ENCODE measurements around the gene AHR. TPM values are rescaled to one million over a fixed set of nuclear protein-coding genes. Genes with fewer than 3 reads are reported as not detected.

The AHR gene
- total RNA-seq = 10 to 100 TPM; 44.1 to 56.1 TPM

DNA sequence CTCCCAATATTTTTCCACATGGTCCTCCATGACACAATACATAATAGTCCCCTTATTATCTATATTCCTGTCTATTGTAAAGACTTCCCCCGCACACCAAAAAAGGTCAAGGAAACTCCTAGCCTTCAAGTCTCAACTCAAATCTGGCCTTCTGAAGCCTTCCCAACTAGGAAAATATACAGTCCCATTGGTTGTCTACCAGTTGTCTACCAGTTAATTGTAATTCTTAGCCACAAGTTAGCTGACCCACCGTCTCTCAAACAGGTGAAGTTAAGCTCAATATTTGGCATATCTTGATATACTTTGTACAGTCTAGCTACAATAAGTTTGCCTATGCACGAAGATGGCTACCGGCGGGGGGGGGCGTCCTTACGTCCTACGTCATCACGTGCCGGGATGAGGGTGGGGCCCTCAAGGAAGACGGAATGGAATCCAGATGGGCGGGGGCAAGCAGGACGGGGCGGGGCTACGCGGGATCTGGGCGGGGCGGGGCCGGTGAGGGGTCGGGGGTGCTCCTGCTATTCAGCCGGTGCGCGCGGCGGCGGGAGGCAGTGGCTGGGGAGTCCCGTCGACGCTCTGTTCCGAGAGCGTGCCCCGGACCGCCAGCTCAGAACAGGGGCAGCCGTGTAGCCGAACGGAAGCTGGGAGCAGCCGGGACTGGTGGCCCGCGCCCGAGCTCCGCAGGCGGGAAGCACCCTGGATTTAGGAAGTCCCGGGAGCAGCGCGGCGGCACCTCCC lies at the start of gene AHR:
Gene AHR, plus strand, starts transcription at position 551 of the 738 bp plus-strand sequence. CDS start 613 bp downstream, outside the sequence.
- peaks cover 10 to 14% of the 10 kb centered on the region in 2 donors for H3K9me3 Mint-ChIP-seq
- H3K27ac Mint-ChIP-seq = peak within 1 kb of the TSS; percentile 91 to 92

DNA sequence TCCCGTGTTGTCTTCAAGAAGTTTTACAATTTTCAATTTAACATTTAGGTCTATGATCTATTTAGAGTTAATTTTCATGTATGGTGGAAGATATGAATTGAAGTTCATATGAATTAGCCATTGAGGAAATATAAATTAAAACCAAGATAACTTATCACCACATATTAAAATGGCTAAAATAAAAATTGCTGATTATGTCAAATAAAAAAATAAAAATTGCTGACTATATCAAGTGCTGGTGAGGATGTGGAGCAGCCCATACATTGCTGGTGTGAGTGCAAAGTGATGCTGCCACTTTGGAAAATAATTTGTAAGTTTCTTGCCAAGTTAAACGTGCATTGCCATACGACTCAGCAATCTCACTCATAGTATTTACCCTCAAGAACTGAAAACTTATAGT lies 44.6 kb upstream of the AHR start:
- Mint-ChIP-seq H3K27ac (no peak overlapping the region), H3K36me3 (peaks cover 0 to 19% of the 10 kb centered on the region in 2 donors), H3K9me3 (peaks cover 0 to 24% of the 10 kb centered on the region in 2 donors)
- ATAC-seq = no peak
- DNase-seq (ENCODE audit: low spot score in 2 of 2) = no peak

More for the DNA sequence above, at the start of gene AHR:
- H3K36me3 Mint-ChIP-seq = peaks cover 21 to 30% of the 10 kb centered on the region in 2 donors
- ATAC-seq = peak; percentile 85 to 87
- DNase-seq (ENCODE audit: low spot score in 2 of 2) = peak; percentile 76 to 86

DNA sequence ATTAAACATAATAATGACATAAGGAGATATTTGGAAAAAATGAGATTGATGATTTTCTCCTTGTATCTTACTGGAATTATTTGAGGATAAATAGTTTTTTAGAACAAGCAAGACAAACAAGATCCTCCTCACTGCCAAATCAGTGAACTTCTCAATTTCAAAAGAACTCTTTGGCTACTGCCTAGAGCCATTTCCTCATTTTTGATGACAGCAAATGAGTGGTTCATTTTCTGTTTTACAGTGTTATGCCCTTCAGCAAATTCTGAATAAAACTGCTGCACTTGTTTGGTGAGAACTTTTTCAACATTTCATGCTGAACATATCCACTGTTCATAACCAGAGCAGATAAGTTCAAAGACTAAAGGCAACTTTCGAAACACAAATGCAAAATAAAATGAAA lies 42.5 kb upstream of the AHR start:
- peaks cover 0 to 37% of the 10 kb centered on the region in 2 donors for H3K36me3 Mint-ChIP-seq
- no peak overlapping the region for H3K27ac Mint-ChIP-seq
- peaks cover 0 to 30% of the 10 kb centered on the region in 2 donors for H3K9me3 Mint-ChIP-seq
- ATAC-seq (no peak), DNase-seq (ENCODE audit: low spot score in 2 of 2) (no peak)

GRCh38 chr7:17256375-17256774 lies 42.1 kb upstream of the AHR start:
- DNase-seq (ENCODE audit: low spot score in 2 of 2) = no peak
- H3K9me3 Mint-ChIP-seq = peaks cover 0 to 28% of the 10 kb centered on the region in 2 donors
- no peak for ATAC-seq
- peaks cover 0 to 37% of the 10 kb centered on the region in 2 donors for H3K36me3 Mint-ChIP-seq
- no peak overlapping the region for H3K27ac Mint-ChIP-seq

GRCh38 chr7:17266565-17266964 lies 31.9 kb upstream of the AHR start:
- ATAC-seq (no peak), DNase-seq (ENCODE audit: low spot score in 2 of 2) (no peak)
- Mint-ChIP-seq H3K36me3 (peaks cover 25 to 69% of the 10 kb centered on the region in 2 donors), H3K27ac (no peak overlapping the region), H3K9me3 (peaks cover 32 to 56% of the 10 kb centered on the region in 2 donors)

DNA sequence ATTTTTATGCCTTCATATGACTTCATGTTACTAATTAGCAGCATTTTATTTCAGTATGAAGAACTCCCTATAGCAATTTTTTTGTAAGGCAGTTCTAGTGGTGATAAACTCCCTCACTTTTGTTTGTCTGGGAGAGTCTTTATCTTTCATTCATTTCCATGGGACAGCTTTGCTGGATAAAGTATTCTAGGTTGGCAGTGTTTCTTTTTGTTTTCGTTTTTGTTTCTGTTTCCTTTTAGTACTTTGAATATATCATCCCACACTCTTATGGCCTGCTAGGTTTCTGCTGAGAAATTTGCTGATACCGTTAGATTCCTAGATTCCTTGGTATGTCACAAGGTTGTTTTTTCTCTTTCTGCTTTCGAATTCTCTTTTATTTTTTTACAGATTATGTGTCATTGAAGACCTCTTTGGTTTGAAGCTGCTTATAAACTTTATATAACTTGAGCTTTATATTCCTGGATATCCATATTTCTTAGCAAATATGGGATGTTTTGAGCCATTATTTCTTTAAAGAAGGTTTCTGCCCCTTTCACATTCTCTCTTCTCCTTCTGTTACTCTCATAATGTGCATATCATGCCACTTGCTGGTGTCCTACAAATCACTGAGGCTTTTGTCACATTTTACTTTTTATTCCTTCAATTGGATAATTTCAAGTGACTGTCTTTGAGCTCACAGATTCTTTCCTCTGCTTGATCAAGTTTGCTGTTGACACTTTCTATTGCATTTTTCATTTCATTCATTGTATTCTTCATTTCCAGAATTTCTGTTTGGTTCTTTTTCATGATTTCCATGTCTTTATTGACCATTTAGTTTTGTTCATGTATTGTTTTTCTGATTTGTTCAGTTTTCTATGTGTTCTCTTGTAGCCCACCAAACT lies 28.9 kb upstream of the AHR start:
- ATAC-seq (no peak), DNase-seq (ENCODE audit: low spot score in 2 of 2) (no peak)
- H3K36me3 Mint-ChIP-seq = peaks cover 32 to 72% of the 10 kb centered on the region in 2 donors
- peaks cover 32 to 48% of the 10 kb centered on the region in 2 donors for H3K9me3 Mint-ChIP-seq
- H3K27ac Mint-ChIP-seq = no peak overlapping the region

DNA sequence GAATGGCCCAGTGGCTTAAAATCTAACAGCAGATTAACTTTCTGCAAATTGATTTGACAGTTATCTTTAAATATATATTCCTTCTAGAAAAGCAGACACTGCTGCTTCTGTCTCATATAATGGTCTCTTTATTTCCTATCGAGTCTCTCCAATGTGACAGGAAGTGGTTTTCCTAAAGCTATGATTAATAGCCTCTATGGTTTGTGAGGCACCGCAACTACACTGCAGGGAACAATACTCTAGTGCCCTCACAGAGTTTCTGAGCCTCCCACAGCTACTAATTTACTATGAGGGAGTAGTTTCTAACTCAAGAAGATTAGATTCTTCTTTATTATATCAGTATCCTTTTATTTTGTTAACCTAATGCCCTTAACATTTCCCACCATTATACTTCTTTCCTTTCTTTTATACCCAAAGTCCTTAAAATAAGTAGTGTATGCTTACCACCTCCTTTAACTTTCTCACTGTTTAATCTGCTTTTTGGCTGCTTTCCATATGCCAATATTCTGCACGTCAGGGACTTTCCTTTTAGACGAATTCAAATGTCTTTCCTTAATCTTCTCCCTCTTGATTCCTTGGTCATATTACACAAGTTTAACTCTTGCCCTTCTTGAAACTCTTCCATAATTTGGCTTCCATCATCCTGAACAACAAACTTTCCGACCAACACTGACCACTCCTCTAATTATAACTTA lies 23.8 kb upstream of the AHR start:
- Mint-ChIP-seq H3K9me3 (peaks cover 9 to 34% of the 10 kb centered on the region in 2 donors), H3K27ac (peak overlapping the region in 1 of 2 donors; percentile 42), H3K36me3 (peaks cover 16 to 29% of the 10 kb centered on the region in 2 donors)
- DNase-seq (ENCODE audit: low spot score in 2 of 2) (no peak), ATAC-seq (peak; percentile 98)

GRCh38 chr7:17275749-17276671 lies 22.4 kb upstream of the AHR start:
- ATAC-seq (no peak), DNase-seq (ENCODE audit: low spot score in 2 of 2) (no peak)
- peaks cover 7 to 19% of the 10 kb centered on the region in 2 donors for H3K36me3 Mint-ChIP-seq
- H3K27ac Mint-ChIP-seq = no peak overlapping the region
- H3K9me3 Mint-ChIP-seq = peaks cover 0 to 24% of the 10 kb centered on the region in 2 donors

DNA sequence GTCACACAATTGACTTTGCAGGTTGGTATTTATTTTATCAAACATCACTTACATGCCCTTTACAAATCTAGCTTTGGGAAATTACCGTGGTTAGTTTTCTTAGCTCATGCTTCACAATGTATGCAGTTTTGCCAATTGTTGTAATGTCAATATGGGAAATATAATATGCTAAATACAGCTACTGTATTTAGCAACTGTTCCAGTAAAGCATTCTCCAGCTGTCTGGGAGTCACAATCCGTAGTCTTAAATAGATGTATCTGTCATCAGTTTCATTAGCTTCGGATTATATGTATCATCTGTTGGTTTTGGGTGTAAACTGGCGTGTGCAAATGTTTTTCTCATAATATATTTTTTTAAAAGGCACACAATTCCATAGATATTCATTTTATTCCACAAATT lies 19.4 kb upstream of the AHR start:
- DNase-seq (ENCODE audit: low spot score in 2 of 2) = no peak
- Mint-ChIP-seq H3K36me3 (no peaks in the 10 kb centered on the region), H3K27ac (no peak overlapping the region), H3K9me3 (peaks cover 0 to 11% of the 10 kb centered on the region in 2 donors)
- ATAC-seq = no peak

DNA sequence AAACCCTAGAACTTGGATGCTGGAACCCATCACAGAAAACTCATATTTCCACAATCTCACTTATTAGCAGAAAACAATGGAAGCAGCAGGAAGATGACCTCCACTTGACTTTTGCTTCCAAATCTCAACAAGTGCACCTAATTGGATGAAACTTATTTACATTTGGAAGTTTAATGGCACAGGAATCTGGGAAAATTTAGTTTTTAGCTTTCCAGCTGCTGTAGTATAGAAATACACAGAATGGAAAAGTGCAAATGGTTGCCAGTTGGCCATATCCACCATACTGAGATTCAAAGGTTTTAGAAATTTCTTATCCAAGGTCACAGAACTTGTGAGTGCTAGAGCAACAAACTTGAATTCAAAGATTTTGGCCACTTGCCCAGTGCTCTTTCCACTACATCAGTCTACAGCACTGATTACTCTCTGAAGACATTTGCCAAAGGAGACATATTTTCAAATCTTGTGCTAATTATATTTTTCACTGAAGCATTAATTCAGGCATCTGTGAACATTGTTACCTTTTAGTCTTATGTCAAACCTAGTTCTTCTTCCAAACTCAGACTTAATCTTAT lies 9.3 kb upstream of the AHR start:
- Mint-ChIP-seq H3K36me3 (no peaks in the 10 kb centered on the region), H3K27ac (no peak overlapping the region), H3K9me3 (no peaks in the 10 kb centered on the region)
- ATAC-seq (no peak), DNase-seq (ENCODE audit: low spot score in 2 of 2) (no peak)

DNA sequence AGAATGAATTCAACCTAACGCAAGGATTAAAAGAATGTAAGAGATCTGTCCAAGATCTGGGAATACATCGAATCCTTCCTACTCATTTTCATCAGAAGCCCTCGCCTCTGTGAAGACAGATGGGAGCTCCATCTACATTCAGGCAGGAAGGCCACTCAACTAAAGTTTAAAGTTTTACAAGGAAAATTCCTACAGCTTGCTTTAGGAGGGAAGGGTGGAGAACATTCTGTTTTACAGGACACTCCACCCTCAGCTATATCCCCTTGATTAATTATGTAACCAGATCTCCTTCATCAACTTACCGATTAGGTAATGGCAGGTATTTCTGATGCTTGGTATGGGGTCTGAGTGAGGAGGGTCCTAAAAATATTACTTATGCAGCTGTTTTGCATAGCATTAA lies 5.6 kb upstream of the AHR start:
- no peak overlapping the region for H3K27ac Mint-ChIP-seq
- peaks cover 8 to 17% of the 10 kb centered on the region in 2 donors for H3K36me3 Mint-ChIP-seq
- no peak for DNase-seq (ENCODE audit: low spot score in 2 of 2)
- peaks cover 9% of the 10 kb centered on the region in 2 donors for H3K9me3 Mint-ChIP-seq
- no peak for ATAC-seq

- no peak for DNase-seq (ENCODE audit: low spot score in 2 of 2)
- H3K36me3 Mint-ChIP-seq = peaks cover 13 to 22% of the 10 kb centered on the region in 2 donors
- H3K27ac Mint-ChIP-seq = no peak overlapping the region
- ATAC-seq = no peak
- peaks cover 10 to 14% of the 10 kb centered on the region in 2 donors for H3K9me3 Mint-ChIP-seq
Observed at GRCh38 chr7:17293481-17293880, 5.0 kb upstream of the AHR start.

DNA sequence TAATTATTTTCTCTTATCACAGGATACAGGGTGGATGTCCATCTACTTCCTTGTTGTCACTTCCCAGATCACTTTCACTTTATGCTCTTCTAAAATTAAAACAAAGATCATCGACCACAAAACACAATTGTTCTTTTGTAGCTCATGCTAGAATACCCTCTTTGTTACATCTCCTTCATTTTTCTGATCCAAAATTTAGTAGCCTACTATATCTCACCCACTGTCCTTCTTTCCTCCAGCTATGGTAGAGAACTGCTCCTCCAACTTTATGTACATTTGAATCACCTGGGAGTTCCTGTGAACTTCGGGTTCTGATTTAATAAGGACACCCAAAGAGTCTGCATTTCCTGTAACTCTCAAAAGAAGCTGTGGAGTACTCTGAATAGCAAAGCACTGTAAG lies 1.2 kb upstream of the AHR start:
- H3K9me3 Mint-ChIP-seq = peaks cover 10 to 14% of the 10 kb centered on the region in 2 donors
- ATAC-seq (no peak), DNase-seq (ENCODE audit: low spot score in 2 of 2) (no peak)
- H3K36me3 Mint-ChIP-seq = peaks cover 21 to 30% of the 10 kb centered on the region in 2 donors
- H3K27ac Mint-ChIP-seq = peak overlapping the region; percentile 31 to 91

- DNase-seq (ENCODE audit: low spot score in 2 of 2) (peak; percentile 57 to 71), ATAC-seq (peak; percentile 60 to 67)
- Mint-ChIP-seq H3K27ac (peak overlapping the region; percentile 91 to 92), H3K9me3 (peaks cover 10 to 14% of the 10 kb centered on the region in 2 donors), H3K36me3 (peaks cover 21 to 30% of the 10 kb centered on the region in 2 donors)
Observed at GRCh38 chr7:17298840-17299482, 509 bp downstream of the AHR start.

GRCh38 chr7:17299483-17299991 lies 1.1 kb downstream of the AHR start:
- peak overlapping the region; percentile 91 to 92 for H3K27ac Mint-ChIP-seq
- H3K9me3 Mint-ChIP-seq = peaks cover 10 to 14% of the 10 kb centered on the region in 2 donors
- H3K36me3 Mint-ChIP-seq = peaks cover 21 to 30% of the 10 kb centered on the region in 2 donors
- ATAC-seq = peak; percentile 7 to 12
- peak in 1 of 2 donors; percentile 26 for DNase-seq (ENCODE audit: low spot score in 2 of 2)

Measured in activated naive CD4-positive, alpha-beta T cell treated with anti-CD3 and anti-CD28 coated beads, Interleukin-2, amount 50 U/mL, for 72 hours (primary cell).